Stimulated activated CD4-positive, alpha-beta T cell treated with anti-CD3 and anti-CD28 coated beads, Interleukin-1b, Interleukin-23, amount 100 ng/mL, for 4 hours (primary cell): ENCODE data around the gene OXGR1.
"Not testable (repeated sequence)": the region's sequence is repeated elsewhere in the genome, so short reads cannot be mapped to it uniquely, and the experiment has no call there.

ENCODE experiments used
- DNase-seq, 2 donors: peaks; one replicate each; pipeline ENCODE4 v3.0.0-alpha.2; 2020; ENCODE audit warnings: low read depth in 2 of 2

OXGR1 gene

DNA sequence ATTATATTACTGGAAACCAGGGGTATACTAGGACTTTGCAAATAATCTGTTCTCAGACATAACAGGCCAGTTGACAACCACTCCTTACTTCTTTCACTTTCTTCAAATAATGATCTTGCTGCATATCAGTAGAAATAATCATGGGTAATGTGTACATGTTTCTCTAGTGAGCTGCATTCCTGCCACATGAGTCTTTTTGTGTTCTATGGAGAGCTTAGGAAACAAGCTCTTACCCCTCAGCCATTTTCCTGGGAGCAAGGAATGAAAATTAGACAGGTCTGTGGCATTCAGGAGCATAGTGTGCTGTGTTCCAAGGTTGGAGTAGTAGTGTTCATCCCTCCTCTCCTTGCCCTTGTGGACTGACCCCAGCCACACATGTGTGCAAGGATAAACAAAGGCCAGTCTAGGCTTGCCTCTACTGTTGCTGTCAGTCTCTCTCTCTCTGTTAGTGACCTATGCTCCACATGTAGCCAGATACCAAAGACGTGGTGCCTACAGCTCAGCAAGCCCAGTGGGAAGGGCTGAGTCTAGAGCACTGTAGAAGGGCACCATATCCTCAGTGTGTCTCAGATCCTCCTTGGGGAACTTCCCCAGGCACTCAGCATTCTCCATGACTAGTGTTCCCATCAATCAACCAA lies 11.5 kb upstream of the OXGR1 start:
- no peak for DNase-seq

DNA sequence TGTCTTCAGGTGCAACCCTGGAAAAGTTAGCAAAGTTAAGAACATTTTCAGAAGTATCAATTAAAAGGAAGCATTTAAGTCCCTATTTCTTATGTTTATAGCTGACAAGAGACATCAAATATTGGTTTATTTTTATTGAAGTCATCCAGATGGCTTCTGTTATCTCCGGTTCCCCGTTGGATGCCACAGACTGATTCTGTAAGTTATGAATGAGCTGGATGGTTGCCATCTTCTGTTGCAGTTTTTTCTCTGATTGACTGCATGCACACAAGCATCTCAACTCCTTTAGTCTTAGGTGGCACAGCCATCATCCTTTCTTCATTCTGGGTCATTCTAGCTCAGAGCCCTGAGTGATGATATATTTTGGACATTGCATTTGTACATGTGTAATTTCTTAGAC lies 10.6 kb upstream of the OXGR1 start:
- DNase-seq: no peak

DNA sequence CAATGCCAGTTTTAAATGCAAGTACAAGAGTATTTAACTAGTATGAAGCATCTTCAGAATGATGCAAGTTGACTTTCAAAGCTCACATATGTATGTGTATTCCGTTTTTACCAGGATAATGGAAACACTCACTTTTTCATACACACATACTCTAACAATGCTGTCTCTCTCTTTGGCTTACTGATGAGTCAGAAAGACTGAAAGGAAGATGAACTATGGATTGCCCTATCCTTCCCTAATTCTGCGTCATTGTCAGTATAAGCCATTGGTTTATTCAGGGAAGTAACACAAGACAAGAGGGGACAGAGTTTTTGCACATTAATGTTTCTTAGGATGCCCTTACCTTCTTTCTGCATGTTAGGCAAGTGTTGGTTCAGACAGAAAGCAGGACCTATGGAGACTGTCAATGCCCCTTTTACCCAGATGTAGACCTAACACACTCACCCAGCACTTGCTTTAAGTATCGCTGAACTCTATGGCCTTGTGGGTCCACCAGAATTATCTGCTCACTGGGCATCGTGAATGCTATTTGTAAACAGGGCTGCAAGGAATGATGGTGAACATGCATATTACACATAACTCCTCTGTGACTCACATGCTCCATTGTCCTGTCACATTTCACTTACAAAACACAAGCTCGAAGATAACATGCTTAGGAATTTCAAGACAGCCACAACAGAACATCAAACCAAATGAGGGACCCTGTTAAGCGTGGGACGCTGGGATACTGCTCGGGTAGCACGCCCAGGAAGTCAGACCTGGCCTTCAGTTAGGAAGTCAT lies 10.0 kb upstream of the OXGR1 start:
- no peak for DNase-seq

DNA sequence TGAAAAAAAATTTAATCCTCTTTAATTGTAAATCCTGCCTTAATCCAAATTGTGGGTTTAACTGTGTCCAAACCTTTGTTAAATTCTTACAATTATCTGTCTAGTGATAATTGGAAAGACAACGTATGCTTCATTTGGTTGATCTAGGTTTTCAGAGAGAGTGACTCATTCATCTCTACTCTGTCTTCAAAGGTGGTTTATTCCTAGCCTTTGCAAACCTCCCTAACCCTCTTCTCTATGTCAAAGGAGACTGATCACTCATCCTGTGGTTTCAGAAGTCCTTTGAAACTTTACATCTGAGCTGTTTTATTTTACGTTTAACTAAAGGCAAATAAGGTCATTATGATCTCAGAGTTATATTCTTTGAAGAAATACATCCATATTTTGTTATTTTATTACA lies 8.8 kb upstream of the OXGR1 start:
- no peak for DNase-seq

DNA sequence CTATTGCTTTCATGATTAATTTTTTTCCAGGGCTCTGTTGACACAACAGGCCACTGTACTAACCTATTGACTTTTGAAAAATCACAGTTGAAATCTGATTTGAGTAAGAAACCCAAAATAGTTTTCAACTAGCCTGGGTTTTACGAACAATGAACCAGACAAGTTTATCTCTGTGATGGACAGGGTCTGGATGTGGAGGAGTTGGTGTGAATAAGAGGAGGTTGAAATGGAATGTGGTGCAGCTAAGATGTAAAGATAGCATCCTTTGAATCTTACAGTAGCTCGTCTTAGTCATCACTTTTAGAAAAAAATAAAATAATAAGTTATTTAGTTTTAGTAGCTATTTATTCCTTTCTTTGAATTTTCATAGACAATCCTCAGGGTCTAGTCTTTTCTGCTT lies 8.3 kb upstream of the OXGR1 start:
- DNase-seq: no peak

DNA sequence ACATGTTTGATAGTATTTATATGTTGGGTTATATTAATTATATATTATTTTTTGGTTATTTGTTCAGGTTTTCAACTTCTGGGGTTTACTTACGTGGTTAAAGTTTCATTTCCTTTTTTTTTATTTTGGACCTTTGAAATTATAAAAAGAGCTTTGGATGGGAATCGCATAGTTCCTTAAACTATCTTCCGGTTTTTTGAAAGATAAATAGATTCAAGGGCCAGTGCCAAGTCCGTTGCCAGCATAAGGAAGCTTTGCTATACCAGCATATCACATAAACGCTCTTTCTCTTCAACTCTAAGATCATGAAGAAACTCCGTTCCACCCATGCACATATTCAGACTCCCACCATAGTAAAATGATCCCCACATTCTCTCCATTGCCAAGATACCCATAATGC lies 7.4 kb upstream of the OXGR1 start:
- no peak for DNase-seq

DNA sequence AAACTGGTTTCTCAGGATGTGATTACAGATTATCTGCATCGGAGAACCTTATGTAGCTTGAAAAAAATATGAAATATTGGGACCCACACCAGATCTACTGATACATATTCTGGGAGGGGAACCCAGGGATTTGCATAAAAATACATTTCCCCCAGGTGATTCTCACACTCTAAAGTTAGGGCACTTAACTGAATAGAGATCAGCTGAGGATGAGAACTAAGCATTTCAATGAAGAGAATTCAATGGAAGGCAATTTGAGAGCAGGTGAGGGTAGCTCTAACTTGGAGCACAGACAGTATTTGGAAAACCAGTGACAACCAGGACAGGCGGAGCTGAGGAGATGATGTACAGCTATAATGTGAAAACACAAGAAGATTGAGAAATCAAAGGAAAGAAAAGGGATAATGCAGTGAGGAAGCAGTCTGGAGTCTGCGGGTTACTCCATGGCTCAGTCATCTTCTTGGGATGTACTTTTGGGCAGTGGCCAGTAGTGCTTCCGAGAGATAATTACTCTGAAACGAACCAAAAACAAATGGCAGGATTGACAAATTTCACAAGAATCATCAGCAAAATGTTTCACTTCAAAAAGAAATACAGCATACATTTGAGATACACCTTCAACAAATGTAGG lies 6.1 kb upstream of the OXGR1 start:
- no peak for DNase-seq

DNA sequence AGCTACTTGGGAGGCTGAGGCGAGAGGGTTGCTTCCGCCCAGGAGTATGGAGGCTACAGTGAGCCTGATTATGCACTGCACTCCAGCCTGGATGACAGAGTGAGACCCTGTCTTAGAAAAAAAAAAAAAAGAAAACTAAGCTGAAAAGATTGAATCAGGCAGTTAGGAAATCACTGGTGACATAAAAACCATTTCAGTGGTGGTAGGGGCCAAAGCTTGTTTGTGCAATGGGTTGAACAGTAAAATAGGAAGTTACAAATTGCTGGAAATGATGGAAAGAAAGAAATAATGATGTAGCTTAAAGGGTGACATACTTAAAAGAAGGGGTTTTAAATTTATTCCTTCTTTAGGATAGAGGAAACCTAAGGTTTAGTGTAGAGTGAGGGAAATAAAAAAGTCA lies 4.8 kb upstream of the OXGR1 start:
- no peak for DNase-seq

DNA sequence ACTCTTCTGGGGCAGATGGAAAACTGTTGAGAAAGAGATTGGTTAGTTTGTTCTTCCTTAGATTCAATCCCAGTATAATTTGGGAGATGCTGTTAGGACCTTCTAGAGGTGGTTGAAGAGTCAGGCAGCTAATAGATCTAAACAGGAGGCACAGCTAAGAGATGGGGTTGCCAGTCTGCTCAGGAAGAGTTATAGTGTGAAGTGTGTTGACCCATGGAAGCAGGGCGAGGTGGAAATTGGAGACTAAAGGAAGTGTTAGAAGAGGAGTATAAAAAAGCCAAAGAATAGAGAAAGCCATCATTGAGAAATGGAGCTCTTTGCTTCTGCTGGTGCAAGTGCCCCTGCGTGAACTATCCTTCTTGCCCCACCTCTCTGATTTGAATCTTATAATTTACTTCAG lies 3.8 kb upstream of the OXGR1 start:
- no peak for DNase-seq

DNA sequence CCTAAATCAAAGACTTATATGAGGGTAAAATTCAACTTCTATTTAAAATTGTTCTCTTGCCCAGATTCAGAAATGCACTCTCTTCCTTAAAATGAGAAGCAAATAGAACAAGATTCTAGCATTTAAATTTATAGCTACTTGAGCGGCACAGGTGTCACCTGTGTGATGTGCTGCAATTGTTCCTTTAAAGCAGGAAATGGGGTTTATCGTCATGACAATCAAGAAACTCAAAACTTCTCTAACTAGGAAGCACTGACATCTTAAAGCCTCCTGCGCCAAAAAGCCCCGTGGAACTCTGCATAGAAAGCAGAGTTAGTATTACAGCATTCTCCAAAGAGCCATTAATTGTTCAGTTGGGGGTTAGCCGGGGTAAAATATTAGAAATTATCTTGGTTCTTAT lies 2.6 kb upstream of the OXGR1 start:
- no peak for DNase-seq

DNA sequence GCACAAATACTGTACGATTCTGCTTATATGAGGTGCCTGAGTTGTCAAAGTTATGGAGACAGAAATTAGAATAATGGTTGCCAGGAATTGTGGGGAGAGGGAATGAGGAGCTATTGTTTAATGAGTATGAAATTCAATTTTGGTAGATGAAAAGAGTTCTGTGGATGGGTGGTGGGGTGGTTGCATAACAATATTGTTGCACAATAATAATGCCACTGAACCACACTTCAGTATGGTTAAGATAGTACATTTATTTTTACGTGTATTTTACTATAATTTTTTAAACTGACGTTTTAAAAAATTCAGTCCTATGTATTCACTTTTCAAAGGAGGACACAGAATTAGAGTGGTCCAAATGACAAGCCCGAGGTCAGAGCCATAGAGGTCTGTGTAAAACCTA lies 1.8 kb upstream of the OXGR1 start:
- DNase-seq: no peak

DNA sequence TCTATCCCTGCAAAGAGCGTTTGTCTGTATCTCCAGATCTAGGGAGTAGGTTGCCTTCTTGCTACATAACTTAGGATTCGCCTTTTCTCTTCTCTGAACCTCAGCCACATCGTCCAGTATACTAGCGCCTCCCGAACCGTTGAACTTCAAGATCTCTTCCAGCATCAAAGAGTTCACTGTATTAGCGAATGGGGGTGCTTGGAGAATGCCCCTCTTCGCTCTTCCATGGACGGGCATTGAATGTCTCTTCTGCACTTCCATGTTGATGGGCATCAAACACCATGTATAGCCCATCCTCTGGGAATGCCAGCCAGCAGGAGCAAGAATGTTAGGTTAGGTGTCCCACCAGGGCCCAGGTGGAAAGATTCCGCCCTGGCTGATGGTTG lies 575 bp upstream of the OXGR1 start:
- no peak for DNase-seq

DNA sequence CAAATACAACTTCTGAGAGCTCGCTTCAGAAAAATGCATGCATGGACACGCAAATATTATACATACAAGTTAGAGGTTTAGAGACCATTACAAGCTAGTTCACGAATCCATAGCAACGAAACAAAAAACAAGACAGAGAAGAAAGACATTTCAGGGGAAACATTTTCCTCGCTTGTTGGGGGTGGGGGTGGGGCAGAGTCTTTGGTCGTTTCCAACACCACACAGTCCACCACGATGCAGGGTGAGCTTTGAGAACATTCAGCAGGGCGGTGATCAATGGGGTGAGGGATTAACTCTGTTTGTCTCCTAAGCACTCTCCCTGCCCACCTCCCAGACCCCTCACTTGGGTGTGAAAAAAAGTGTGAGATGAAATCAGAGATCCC lies 651 bp downstream of the OXGR1 start:
- DNase-seq: no peak

DNA sequence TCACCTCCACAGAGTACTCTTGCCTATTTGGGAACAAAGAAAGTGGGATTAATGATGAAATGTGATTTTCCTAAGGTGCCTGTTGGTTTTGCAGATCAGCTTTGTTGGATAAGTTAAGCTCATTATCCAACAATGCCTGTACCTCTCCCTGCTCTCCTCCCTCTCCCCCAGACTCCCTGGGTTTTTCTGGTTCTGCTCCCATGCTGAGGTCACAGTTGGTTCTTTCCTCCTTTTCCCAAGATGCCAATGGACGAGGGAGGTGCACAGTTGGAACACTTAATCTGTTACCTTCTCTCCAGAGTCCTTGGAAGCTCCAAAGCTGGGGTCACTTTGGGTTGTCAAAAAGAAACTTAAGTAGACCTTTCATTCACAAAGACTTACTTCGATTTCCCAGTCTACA lies 1.6 kb downstream of the OXGR1 start:
- no peak for DNase-seq

DNA sequence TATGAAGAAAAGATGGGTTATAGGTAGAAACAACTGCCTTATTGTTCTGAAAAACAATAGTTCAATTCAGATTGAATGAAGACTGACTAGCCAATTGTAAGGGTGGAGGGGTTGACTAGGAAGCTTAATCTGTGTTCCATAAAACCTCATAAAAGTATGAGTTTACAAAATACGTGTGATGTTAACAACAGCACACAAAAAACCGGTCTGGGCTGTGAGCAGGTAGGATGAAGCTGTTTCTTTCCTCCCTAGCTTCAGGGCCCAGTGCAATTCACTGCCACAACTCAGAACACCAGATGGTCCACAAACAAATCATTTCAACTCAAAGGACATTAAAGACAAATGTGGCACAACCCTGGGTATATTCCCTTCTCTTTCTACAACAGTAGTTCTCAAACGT lies 3.2 kb downstream of the OXGR1 start:
- DNase-seq: no peak

DNA sequence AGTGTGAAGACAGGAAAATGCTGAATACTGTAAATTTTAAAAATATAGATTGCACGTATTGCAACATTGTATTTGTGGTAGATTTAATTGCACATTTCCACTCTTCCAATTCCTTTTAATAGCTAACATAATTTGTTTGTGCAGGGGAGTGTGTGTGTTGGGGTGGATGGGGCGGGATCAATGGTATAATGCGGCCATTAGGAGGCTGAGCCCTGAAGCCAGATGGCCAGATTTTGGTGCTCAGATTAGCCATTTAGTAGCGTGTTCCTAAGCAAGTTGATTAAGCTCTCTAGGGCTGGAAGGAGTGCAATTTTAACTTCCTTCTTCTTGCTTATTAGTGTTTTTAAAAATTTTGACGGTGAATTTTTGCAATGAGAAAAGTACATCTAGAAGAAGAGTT lies 5.8 kb downstream of the OXGR1 start:
- no peak for DNase-seq

DNA sequence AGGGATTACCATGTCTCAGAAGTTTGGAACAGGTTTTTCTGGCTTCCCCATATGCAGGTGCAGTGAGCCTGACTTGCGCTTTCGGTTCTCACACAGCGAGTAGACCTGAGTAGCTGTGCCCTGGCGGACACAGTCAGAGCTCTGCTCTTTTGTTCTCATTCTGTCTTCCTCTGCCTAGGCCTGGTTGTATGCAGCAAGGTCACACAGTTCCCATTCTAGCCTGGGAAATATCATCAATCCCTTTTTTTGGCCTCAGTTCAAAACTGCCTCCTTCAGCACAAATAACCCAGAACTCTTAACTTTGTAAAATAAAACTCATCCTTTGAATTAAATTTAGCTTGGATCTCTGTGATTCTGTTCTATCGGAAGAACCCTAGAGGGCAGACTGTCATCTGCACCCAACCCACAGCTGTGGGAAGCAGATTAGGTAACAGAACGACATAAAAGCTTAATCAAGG lies 10.2 kb downstream of the OXGR1 start:
- DNase-seq: no peak

DNA sequence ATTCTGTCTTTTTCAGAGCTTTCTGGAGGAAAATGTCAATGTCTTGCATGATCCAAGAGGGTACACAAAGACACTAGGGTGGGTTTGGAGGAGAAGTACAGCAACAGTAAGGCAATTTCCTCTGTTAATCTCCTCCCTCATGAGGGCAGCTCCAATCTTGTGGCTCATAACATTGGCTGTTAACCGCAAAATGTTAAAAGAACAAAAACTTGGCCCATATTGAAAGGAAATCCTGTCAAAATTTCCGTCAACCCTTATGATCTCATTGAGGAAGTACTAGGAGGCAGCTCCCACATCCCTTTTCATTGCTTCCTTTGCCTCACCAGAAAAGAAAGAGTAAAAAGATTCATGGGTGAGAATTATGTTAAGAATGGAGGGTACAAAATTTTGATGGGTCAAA lies 11.6 kb downstream of the OXGR1 start:
- DNase-seq: no peak

DNA sequence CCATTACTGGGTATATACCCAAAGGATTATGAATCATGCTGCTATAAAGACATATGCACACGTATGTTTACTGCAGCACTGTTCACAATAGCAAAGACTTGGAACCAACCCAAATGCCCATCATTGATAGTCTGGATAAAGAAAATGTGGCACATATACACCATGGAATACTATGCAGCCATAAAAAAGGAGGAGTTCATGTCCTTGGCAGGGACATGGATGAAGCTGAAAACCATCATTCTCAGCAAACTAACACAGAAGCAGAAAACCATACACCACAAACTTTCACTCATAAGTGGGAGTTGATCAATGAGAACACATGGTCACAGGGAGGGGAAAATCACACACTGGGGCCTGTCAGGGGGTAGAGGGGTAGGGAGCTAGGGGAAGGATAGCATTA lies 14.4 kb downstream of the OXGR1 start:
- not testable (repeated sequence) for DNase-seq

DNA sequence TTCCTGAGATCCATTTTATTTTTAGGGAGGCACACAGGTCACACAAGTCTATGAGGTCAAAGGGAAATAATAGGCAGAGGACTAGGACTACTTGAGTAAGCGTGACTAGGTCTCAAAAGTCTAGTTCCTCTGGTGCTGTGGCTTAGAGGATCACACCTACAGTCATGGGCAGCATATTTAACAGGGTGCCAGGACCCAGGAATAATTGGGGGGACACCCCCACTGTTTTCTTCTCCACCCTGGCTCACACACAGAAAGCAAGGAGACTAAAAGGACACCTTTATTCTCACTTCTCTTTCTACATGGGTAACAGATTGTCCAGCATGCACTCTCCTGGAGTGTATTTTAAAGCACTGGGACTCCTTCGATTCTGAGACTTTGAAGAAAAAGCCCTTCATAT lies 26.2 kb downstream of the OXGR1 start:
- DNase-seq: no peak

DNA sequence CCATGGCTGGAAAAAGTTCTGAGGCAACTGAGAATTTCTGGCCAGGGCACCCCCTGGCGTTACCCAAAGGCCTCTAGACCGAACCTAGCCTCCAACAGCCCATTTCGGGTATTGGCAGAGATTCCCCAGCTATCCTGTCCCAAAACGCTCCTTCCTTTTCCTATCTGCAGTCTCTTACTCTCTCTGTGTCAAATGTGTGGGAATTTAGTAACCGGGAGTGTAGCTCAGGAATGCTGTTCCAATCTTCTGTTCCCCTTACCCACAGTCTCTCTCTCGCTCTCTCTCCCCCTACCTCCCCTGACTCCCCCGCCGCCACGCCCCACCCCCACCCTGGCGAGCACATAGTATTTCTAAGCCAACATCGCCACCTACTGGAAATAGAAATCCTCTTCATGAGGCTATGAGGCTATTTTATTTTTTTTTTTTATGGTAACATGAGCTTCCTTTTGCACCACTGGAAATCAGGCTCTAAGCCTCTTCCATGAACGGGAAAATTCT lies 27.0 kb downstream of the OXGR1 start:
- DNase-seq: no peak

DNA sequence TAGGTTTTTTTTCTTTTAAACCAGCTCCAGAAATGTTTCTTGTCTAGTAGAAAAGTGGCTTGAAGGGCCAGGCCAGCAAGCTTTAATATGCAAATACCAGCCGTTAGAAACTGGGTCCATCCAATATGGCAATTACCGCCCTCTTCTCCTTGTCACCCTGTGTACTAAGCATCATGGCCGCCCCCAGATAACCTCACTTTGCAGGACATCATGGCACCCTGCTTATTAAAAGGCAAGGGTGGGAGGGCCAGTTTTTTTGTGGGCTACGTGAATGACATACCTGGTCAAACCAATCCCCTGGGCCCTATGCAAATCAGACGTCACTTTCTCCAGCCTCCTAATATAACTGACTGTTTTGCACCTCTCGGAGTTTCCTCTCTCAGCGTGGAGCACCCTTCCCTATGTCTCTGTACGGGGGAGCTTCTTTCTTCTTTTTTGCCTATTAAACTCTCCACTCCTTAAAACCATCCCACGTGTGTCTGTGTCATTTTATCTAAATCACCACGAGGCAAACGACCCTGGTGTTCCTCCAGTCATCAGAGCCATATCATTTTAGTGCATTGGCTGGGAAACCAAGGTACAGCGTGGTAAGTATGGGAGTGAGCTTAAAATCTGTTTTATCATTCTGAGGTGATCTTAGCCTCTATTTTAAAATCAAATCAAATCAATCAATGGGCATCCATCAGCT lies 27.7 kb downstream of the OXGR1 start:
- no peak for DNase-seq
